ENCODE results near the gene KRTAP10-1.

- TF ChIP-seq CTCF (IDR thresholded peaks at IDR 0.05; ENCODE audit: low read depth, low read length, missing input control) (no peak), MAX (IDR thresholded peaks at IDR 0.05) (no peak), REST (IDR thresholded peaks at IDR 0.05) (no peak)
Observed at GRCh38 chr21:44514218-44514520, 25.8 kb downstream of the KRTAP10-1 start.

All from liver (tissue), 2 donors.